Upper lobe of right lung (tissue), 1 donor: ENCODE measurements around the gene DYNLT2. TPM values are rescaled to one million over a fixed set of nuclear protein-coding genes. Genes with fewer than 3 reads are reported as not detected.

Experiments used
- ATAC-seq: fragments of 200-7000 bp; cut with Tn5 transposase; one replicate; pipeline ENCODE4 v1.9.1; 2020; ENCODE audit warnings: mild to moderate bottlenecking, moderate library complexity
- DNase-seq: peaks from one replicate; pipeline ENCODE4 v3.0.0-alpha.2; 2020
- H3K27ac ChIP-seq: fragments of 200-600 bp; one replicate; pipeline ENCODE4 v1.8.0; 2022
- H3K27me3 ChIP-seq: fragments of 200-600 bp; one replicate; pipeline ENCODE4 v1.8.0; 2022; ENCODE audit warnings: mild to moderate bottlenecking
- H3K36me3 ChIP-seq: fragments of 200-600 bp; one replicate; pipeline ENCODE4 v1.8.0; 2022
- H3K4me1 ChIP-seq: fragments of 200-600 bp; one replicate; pipeline ENCODE4 v1.8.0; 2022
- H3K4me3 ChIP-seq: fragments of 200-600 bp; one replicate; pipeline ENCODE4 v1.8.0; 2022; ENCODE audit warnings: mild to moderate bottlenecking
- H3K9me3 ChIP-seq: fragments of 200-600 bp; one replicate; pipeline ENCODE4 v1.8.0; 2022
- intact Hi-C: fragments of 100-400 bp; cut with DNase I; formaldehyde crosslinking; loops from one replicate; pipeline ENCODE4 v1.11.0; 2022
- total RNA-seq: library from RNA; stranded (reverse); fragmentation: NEBNext Ultra II Directional; extraction: Animal tissue kit (Norgen Biotek cat#: 25700); gene quantifications from one replicate; pipeline ENCODE4 v1.2.1, GENCODE V29; 2021
- TF ChIP-seq, protein P1 (sequence below): fragments of 200-600 bp; IDR thresholded peaks from one replicate; pipeline ENCODE4 v1.8.0; 2022; ENCODE audit warnings: antibody characterized with exemption
- donor health status: DM: no; HTN: yes; CAD: no; lungs with severe emphysema.

DYNLT2 gene
- total RNA-seq, 1 donor from 2014 or later: 1.2 TPM

DNA sequence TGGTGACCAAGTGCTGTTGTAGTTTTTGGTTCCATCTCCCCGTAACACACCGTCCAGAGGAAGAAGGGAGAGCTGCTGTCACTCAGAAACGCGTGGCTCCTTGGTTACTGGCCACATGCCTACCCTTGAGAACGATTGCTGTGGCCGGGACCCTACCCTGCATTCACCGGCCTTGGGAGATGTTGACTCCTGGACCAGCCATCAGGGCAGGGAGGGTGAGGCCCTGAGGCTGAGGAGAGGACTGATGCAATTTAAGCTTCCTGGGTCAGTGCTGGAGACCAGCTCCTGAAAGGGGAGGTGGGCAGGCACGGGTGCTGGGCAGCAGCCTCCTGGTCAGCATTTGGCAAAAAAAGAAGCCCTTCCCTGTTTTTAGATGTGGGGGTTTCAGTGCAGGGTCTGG lies 31.6 kb upstream of the DYNLT2 start:
- ATAC-seq (no peak), DNase-seq (no peak)
- intact Hi-C loops: no loop called here
- no peaks in the 10 kb centered on the region for H3K9me3 ChIP-seq
- TF ChIP-seq, protein P1, sequence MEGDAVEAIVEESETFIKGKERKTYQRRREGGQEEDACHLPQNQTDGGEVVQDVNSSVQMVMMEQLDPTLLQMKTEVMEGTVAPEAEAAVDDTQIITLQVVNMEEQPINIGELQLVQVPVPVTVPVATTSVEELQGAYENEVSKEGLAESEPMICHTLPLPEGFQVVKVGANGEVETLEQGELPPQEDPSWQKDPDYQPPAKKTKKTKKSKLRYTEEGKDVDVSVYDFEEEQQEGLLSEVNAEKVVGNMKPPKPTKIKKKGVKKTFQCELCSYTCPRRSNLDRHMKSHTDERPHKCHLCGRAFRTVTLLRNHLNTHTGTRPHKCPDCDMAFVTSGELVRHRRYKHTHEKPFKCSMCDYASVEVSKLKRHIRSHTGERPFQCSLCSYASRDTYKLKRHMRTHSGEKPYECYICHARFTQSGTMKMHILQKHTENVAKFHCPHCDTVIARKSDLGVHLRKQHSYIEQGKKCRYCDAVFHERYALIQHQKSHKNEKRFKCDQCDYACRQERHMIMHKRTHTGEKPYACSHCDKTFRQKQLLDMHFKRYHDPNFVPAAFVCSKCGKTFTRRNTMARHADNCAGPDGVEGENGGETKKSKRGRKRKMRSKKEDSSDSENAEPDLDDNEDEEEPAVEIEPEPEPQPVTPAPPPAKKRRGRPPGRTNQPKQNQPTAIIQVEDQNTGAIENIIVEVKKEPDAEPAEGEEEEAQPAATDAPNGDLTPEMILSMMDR: no peak
- H3K4me1 ChIP-seq: no peaks in the 10 kb centered on the region
- no peak overlapping the region for H3K4me3 ChIP-seq
- H3K27me3 ChIP-seq: no peaks in the 10 kb centered on the region
- peaks cover 10% of the 10 kb centered on the region for H3K36me3 ChIP-seq
- no peak overlapping the region for H3K27ac ChIP-seq

DNA sequence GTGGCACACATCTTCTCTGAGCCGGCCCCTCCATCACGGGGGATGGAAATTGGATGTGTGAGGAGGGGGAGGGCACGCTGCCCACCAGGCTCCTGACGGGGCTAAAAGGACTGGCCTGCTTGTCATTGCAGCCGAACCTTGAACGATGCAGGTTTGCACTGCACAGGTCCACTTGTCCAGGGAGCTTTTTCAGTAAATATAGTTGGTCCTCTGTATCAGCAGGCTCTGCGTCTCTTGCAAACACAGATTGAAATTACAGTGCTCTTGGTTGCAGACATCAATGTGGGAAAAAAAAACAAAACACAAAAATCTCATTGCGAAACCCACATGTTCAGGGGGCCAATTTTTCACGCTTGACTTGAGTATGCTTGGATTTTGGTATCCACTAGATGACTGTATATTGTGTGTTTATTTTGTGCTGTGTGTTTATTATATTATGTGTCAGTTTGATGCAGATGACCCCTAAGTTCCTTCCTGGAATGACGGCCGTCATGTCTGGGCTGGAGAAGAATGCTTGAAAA lies 29.3 kb upstream of the DYNLT2 start:
- Histone ChIP-seq H3K4me3 (no peak overlapping the region), H3K4me1 (no peaks in the 10 kb centered on the region), H3K27ac (no peak overlapping the region), H3K36me3 (peaks cover 33% of the 10 kb centered on the region), H3K27me3 (no peaks in the 10 kb centered on the region), H3K9me3 (no peaks in the 10 kb centered on the region)
- no peak for DNase-seq
- intact Hi-C loops: no loop called here
- TF ChIP-seq, protein P1: no peak
- no peak for ATAC-seq

DNA sequence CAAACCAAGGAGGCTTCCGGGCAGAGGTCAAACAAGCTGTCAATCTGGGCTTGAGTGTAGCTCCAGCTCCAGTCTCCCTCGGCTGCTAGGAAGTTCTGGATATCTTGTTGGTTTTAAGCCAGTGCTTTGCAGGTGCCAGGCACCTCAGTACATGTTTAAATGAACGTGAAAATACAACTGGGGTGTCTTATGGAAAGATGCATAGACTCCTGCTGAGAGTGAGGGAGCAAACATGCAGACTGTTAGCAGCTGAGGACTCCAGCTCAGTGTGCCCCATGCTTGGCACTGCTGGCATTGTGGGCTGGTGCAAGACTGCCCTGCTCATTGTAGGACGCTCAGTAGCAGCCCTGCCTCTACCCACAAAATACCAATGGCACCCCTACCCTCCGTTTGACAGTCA lies 28.5 kb upstream of the DYNLT2 start:
- H3K27ac ChIP-seq: no peak overlapping the region
- no peak for ATAC-seq
- H3K4me1 ChIP-seq: no peaks in the 10 kb centered on the region
- peaks cover 39% of the 10 kb centered on the region for H3K36me3 ChIP-seq
- TF ChIP-seq, protein P1: no peak
- no peaks in the 10 kb centered on the region for H3K9me3 ChIP-seq
- H3K4me3 ChIP-seq: no peak overlapping the region
- intact Hi-C loops: no loop called here
- no peak for DNase-seq
- H3K27me3 ChIP-seq: no peaks in the 10 kb centered on the region

DNA sequence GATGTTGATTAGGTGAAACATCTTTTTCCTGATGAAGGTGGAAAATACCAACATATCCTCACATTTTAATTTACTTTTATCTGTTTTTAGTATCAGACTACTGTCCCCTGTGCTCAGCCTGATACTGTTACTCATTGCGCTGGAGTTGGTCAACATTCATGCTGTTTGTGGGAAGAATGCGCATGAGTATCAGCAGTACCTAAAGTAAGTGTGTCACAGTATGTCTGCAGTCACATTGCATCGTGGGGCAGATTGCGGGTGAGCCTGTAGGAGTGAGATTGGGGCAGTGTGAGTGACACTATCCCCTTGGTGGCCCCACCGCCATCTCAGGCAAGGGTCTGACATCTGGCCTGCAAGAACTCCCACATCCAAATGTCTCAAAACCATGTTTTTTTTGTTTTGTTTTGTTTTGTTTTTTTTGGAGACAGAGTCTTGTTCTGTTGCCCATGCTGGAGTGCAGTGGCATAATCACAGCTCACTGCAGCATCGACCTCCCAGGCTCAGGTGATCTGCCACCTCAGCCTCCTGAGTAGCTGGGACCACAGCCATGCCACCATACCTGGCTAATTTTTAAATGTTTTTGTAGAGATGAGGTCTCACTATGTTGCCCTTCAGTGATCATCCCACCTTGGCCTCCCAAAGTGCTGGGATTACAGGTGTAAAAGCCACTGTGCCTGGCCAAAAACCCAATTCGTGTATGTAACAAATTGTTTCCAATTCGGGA lies 27.9 kb upstream of the DYNLT2 start:
- Histone ChIP-seq H3K27ac (no peak overlapping the region), H3K4me3 (no peak overlapping the region), H3K36me3 (peaks cover 41% of the 10 kb centered on the region), H3K9me3 (no peaks in the 10 kb centered on the region), H3K27me3 (no peaks in the 10 kb centered on the region), H3K4me1 (no peaks in the 10 kb centered on the region)
- DNase-seq (no peak), ATAC-seq (no peak)
- intact Hi-C loops: no loop called here
- TF ChIP-seq, protein P1: no peak

DNA sequence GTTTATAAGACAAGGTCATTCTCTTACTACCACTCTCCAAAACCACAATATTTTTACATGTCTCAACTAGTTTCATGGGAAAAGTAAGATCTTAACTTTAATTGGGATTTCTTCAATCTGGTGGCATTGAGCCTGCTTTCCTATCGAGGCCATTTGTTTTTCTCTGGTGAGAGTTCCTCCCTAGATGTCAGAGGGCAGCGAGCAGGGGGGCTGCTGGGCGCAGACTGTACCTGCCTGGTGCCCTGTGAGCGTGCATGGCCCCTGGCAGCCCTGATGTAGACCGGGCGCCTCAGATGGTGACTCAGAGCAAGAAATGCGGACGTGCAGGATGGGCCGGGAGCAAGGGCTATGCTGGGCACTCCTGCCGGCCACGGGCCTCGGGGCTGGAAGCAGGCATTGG lies 27.3 kb upstream of the DYNLT2 start:
- Histone ChIP-seq H3K4me3 (no peak overlapping the region), H3K27ac (no peak overlapping the region), H3K4me1 (no peaks in the 10 kb centered on the region), H3K27me3 (no peaks in the 10 kb centered on the region), H3K9me3 (no peaks in the 10 kb centered on the region), H3K36me3 (peaks cover 45% of the 10 kb centered on the region)
- intact Hi-C loops: no loop called here
- ATAC-seq (no peak), DNase-seq (no peak)
- TF ChIP-seq, protein P1: no peak

DNA sequence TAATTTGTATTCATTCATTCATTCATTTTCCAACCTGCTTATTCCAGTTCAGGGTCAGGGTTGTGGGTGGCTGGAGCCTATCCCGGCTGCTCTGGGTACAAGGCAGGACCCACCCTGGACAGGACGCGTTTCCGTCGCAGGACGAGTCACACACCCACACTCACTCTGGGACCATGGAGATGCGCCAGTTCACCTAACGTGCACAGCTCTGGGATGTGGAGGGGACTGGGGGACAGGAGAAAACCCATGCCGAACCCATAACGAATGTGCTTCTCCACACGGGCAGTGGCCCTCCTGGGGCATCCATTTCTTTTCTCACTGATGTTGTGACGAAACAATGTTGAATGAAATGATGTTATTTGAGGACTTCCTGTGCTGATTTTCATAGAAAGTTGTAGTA lies 26.5 kb upstream of the DYNLT2 start:
- H3K36me3 ChIP-seq: peaks cover 45% of the 10 kb centered on the region
- H3K27ac ChIP-seq: no peak overlapping the region
- no peak overlapping the region for H3K4me3 ChIP-seq
- no peaks in the 10 kb centered on the region for H3K4me1 ChIP-seq
- no peaks in the 10 kb centered on the region for H3K9me3 ChIP-seq
- no peak for DNase-seq
- no peaks in the 10 kb centered on the region for H3K27me3 ChIP-seq
- TF ChIP-seq, protein P1: no peak
- no peak for ATAC-seq
- intact Hi-C loops: no loop called here
